GM12891 (cell line): ENCODE results near the gene GOLGA6A.

Source experiments
- POLR2AphosphoS5 ChIP-seq: IDR thresholded peaks from 2 replicates; pipeline ENCODE4 v1.6.1; 2011; ENCODE audit warnings: low read depth, low read length, control low read depth
- TAF1 ChIP-seq: IDR thresholded peaks from 2 replicates; pipeline ENCODE4 v1.6.1; 2011; ENCODE audit warnings: low read depth, low read length, control low read depth

DNA sequence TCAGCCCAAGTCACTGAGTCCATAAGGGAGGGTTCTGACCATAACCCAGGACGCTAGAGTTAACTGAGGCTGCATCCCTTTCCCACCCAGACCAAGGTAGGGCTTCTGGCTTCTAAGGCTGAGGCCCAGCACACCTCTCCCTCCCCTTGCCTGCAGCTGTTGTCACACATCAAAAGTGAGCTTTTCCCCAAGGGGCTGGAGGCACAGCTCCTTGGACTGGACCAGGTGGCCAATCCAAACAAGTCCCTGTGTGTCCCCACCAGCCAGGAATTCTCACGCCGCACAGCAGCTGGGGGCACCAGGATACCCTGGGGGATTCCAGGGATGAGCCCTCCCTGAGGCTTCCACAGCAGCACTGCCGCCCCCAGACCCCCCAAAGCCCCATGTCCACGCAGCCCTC is 25.8 kb upstream of the GOLGA6A start:
- no peak for TF ChIP-seq POLR2AphosphoS5
- TF ChIP-seq TAF1: no peak
